GM12873 (cell line): ENCODE results near the gene GATAD2A.

Experiments
- CTCF ChIP-seq: IDR thresholded peaks from 2 replicates; pipeline ENCODE4 v1.5.1; 2012; ENCODE audit warnings: low read depth, mild to moderate bottlenecking, moderate library complexity, low read length, control low read depth; ENCODE audit not compliant: insufficient read depth; ENCODE audit errors: missing control alignments

The GATAD2A gene

GRCh38 chr19:19385131-19385895, 20.2 kb upstream of the GATAD2A start:
- TF ChIP-seq CTCF: no peak

- TF ChIP-seq CTCF: peak; percentile 44
Measured at GRCh38 chr19:19385896-19386869, 19.3 kb upstream of the GATAD2A start.

GRCh38 chr19:19387108-19387507, 18.4 kb upstream of the GATAD2A start:
- no peak for TF ChIP-seq CTCF

GRCh38 chr19:19388568-19389555, 16.6 kb upstream of the GATAD2A start:
- no peak for TF ChIP-seq CTCF

- TF ChIP-seq CTCF: no peak
Measured at GRCh38 chr19:19399733-19400433, 5.6 kb upstream of the GATAD2A start.

- TF ChIP-seq CTCF: no peak
Measured at GRCh38 chr19:19402656-19403372, 2.7 kb upstream of the GATAD2A start.
